ENCODE data around the gene SUN5. TPM values are rescaled to one million over a fixed set of nuclear protein-coding genes. Genes with fewer than 3 reads are reported as not detected.

SUN5 gene
- total RNA-seq, 1 donor: not detected

DNA sequence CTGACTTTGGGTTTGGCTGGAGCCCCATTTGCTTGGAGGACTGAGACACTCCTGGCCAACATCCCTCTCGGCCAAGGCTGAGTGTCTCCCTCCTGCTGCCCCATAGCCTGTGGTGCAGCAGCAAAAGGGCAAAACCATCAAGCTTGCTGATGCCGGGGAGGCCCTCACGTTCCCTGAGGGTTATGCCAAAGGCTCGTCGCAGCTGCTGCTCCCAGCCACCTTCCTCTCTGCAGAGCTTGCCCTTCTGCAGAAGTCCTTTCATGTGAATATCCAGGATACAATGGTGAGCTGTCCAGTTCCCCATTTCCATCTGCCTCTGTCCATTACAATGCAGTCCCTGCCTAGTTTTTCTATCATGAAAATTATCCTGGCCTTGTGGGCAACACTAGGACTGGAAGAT, 33.2 kb upstream of the SUN5 start:
- TF ChIP-seq, protein P1, sequence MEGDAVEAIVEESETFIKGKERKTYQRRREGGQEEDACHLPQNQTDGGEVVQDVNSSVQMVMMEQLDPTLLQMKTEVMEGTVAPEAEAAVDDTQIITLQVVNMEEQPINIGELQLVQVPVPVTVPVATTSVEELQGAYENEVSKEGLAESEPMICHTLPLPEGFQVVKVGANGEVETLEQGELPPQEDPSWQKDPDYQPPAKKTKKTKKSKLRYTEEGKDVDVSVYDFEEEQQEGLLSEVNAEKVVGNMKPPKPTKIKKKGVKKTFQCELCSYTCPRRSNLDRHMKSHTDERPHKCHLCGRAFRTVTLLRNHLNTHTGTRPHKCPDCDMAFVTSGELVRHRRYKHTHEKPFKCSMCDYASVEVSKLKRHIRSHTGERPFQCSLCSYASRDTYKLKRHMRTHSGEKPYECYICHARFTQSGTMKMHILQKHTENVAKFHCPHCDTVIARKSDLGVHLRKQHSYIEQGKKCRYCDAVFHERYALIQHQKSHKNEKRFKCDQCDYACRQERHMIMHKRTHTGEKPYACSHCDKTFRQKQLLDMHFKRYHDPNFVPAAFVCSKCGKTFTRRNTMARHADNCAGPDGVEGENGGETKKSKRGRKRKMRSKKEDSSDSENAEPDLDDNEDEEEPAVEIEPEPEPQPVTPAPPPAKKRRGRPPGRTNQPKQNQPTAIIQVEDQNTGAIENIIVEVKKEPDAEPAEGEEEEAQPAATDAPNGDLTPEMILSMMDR (IDR thresholded peaks at IDR 0.05; ENCODE audit: extremely low read depth, low read depth, low read length): no peak
- H3K4me3 ChIP-seq (ENCODE audit: insufficient read depth, low read length): no peak overlapping the region
- no peaks in the 10 kb centered on the region for H3K27me3 ChIP-seq (ENCODE audit: insufficient read depth, low read length)
- H3K4me1 ChIP-seq (ENCODE audit: insufficient read depth, low read length): no peaks in the 10 kb centered on the region
- H3K27ac ChIP-seq (ENCODE audit: low read depth, low read length): no peak overlapping the region
- H3K36me3 ChIP-seq (ENCODE audit: insufficient read depth, low read length): no peaks in the 10 kb centered on the region
- no peak overlapping the region for H3K4me2 ChIP-seq (ENCODE audit: insufficient read depth, low read length)
- H3K79me2 ChIP-seq (ENCODE audit: insufficient read depth, low read length): no peaks in the 10 kb centered on the region
- H3K9me3 ChIP-seq (ENCODE audit: low read depth, low read length): no peaks in the 10 kb centered on the region
- no peak overlapping the region for H2AFZ ChIP-seq (ENCODE audit: low read length)
- no peak for DNase-seq (ENCODE audit: insufficient read length, low spot score, missing footprints)
- no peaks in the 10 kb centered on the region for H4K20me1 ChIP-seq (ENCODE audit: insufficient read depth, low read length)

- Histone ChIP-seq H3K9me3 (ENCODE audit: low read depth, low read length) (no peaks in the 10 kb centered on the region), H3K4me2 (ENCODE audit: insufficient read depth, low read length) (no peak overlapping the region), H3K36me3 (ENCODE audit: insufficient read depth, low read length) (no peaks in the 10 kb centered on the region), H3K27me3 (ENCODE audit: insufficient read depth, low read length) (no peaks in the 10 kb centered on the region), H3K27ac (ENCODE audit: low read depth, low read length) (no peak overlapping the region), H3K4me1 (ENCODE audit: insufficient read depth, low read length) (no peaks in the 10 kb centered on the region), H4K20me1 (ENCODE audit: insufficient read depth, low read length) (no peaks in the 10 kb centered on the region), H3K79me2 (ENCODE audit: insufficient read depth, low read length) (no peaks in the 10 kb centered on the region), H3K4me3 (ENCODE audit: insufficient read depth, low read length) (no peak overlapping the region), H2AFZ (ENCODE audit: low read length) (no peak overlapping the region)
- TF ChIP-seq, protein P1 (IDR thresholded peaks at IDR 0.05; ENCODE audit: extremely low read depth, low read depth, low read length): no peak
- no peak for DNase-seq (ENCODE audit: insufficient read length, low spot score, missing footprints)
Measured at GRCh38 chr20:33034901-33035492, 30.8 kb upstream of the SUN5 start.

- no peaks in the 10 kb centered on the region for H3K9me3 ChIP-seq (ENCODE audit: low read depth, low read length)
- no peak overlapping the region for H3K4me3 ChIP-seq (ENCODE audit: insufficient read depth, low read length)
- no peaks in the 10 kb centered on the region for H3K27me3 ChIP-seq (ENCODE audit: insufficient read depth, low read length)
- TF ChIP-seq, protein P1 (IDR thresholded peaks at IDR 0.05; ENCODE audit: extremely low read depth, low read depth, low read length): no peak
- no peaks in the 10 kb centered on the region for H3K79me2 ChIP-seq (ENCODE audit: insufficient read depth, low read length)
- H3K4me1 ChIP-seq (ENCODE audit: insufficient read depth, low read length): no peaks in the 10 kb centered on the region
- H3K36me3 ChIP-seq (ENCODE audit: insufficient read depth, low read length): no peaks in the 10 kb centered on the region
- H3K27ac ChIP-seq (ENCODE audit: low read depth, low read length): no peak overlapping the region
- no peak for DNase-seq (ENCODE audit: insufficient read length, low spot score, missing footprints)
- H2AFZ ChIP-seq (ENCODE audit: low read length): no peak overlapping the region
- no peak overlapping the region for H3K4me2 ChIP-seq (ENCODE audit: insufficient read depth, low read length)
- no peaks in the 10 kb centered on the region for H4K20me1 ChIP-seq (ENCODE audit: insufficient read depth, low read length)
Measured at GRCh38 chr20:33034115-33034514, 29.9 kb upstream of the SUN5 start.

GRCh38 chr20:33033381-33033780, 29.1 kb upstream of the SUN5 start:
- no peaks in the 10 kb centered on the region for H3K79me2 ChIP-seq (ENCODE audit: insufficient read depth, low read length)
- no peak overlapping the region for H3K4me3 ChIP-seq (ENCODE audit: insufficient read depth, low read length)
- no peak overlapping the region for H2AFZ ChIP-seq (ENCODE audit: low read length)
- DNase-seq (ENCODE audit: insufficient read length, low spot score, missing footprints): no peak
- H3K27me3 ChIP-seq (ENCODE audit: insufficient read depth, low read length): no peaks in the 10 kb centered on the region
- H3K4me2 ChIP-seq (ENCODE audit: insufficient read depth, low read length): no peak overlapping the region
- no peaks in the 10 kb centered on the region for H3K4me1 ChIP-seq (ENCODE audit: insufficient read depth, low read length)
- TF ChIP-seq, protein P1 (IDR thresholded peaks at IDR 0.05; ENCODE audit: extremely low read depth, low read depth, low read length): no peak
- no peaks in the 10 kb centered on the region for H3K9me3 ChIP-seq (ENCODE audit: low read depth, low read length)
- H4K20me1 ChIP-seq (ENCODE audit: insufficient read depth, low read length): no peaks in the 10 kb centered on the region
- H3K36me3 ChIP-seq (ENCODE audit: insufficient read depth, low read length): no peaks in the 10 kb centered on the region
- no peak overlapping the region for H3K27ac ChIP-seq (ENCODE audit: low read depth, low read length)
